Fibroblast of skin of left biceps (primary cell): ENCODE data around the gene DAB1.
A peak's percentile ranks its signal among the peaks of the same experiment; 100 is the strongest.

Source experiments
- DNase-seq, 2 experiments: peaks; one replicate each; pipeline ENCODE4 v3.0.0-alpha.2; 2013; ENCODE audit warnings: low read depth in 2 of 2

Gene DAB1

GRCh38 chr1:57072401-57073110 is 351.3 kb downstream of the DAB1 start:
- DNase-seq = no peak

- peak in 1 of 2 experiments; percentile 8 for DNase-seq
These were observed 356.0 kb downstream of the DAB1 start for GRCh38 chr1:57067863-57068262.

GRCh38 chr1:57066980-57067610 is 356.8 kb downstream of the DAB1 start:
- no peak for DNase-seq

- DNase-seq = no peak
These were observed 358.4 kb downstream of the DAB1 start for GRCh38 chr1:57065442-57065841.

GRCh38 chr1:57064379-57065140 is 359.3 kb downstream of the DAB1 start:
- DNase-seq = no peak

GRCh38 chr1:57063406-57064125 is 360.3 kb downstream of the DAB1 start:
- DNase-seq = peak; percentile 46 to 51

- DNase-seq = no peak
These were observed 362.5 kb downstream of the DAB1 start for GRCh38 chr1:57061369-57061768.

- DNase-seq = no peak
These were observed 363.4 kb downstream of the DAB1 start for GRCh38 chr1:57060451-57060850.

- DNase-seq = no peak
These were observed 365.0 kb downstream of the DAB1 start for GRCh38 chr1:57058652-57059501.

- DNase-seq = no peak
These were observed 375.0 kb downstream of the DAB1 start for GRCh38 chr1:57048856-57049255.

- no peak for DNase-seq
These were observed 377.4 kb downstream of the DAB1 start for GRCh38 chr1:57046462-57046861.

- no peak for DNase-seq
These were observed 382.0 kb downstream of the DAB1 start for GRCh38 chr1:57041901-57042300.

GRCh38 chr1:57040811-57041210 is 383.0 kb downstream of the DAB1 start:
- no peak for DNase-seq

GRCh38 chr1:57036641-57037579 is 386.9 kb downstream of the DAB1 start:
- no peak for DNase-seq

- DNase-seq = no peak
These were observed 389.1 kb downstream of the DAB1 start for GRCh38 chr1:57034713-57035112.

GRCh38 chr1:57033222-57034001 is 390.4 kb downstream of the DAB1 start:
- DNase-seq = no peak

GRCh38 chr1:57026624-57027354 is 397.1 kb downstream of the DAB1 start:
- DNase-seq = no peak

GRCh38 chr1:57024855-57025254 is 399.0 kb downstream of the DAB1 start:
- DNase-seq = no peak

- no peak for DNase-seq
These were observed 399.4 kb downstream of the DAB1 start for GRCh38 chr1:57024428-57024827.
